Tibial nerve (tissue), 4 donors: ENCODE data around the gene PLPP4.

Experiments
- CTCF ChIP-seq, 5 experiments: fragments of 200-600 bp in 3 of 5; fragments of 450-650 bp in 2 of 5; sonication (generic) in 3 of 5; IDR thresholded peaks; one replicate each; pipeline ENCODE4 v1.5.1; 2016 to 2019; ENCODE audit warnings: antibody characterized with exemption in 5 of 5, mild to moderate bottlenecking in 3 of 5, moderate library complexity in 2 of 5
- EP300 ChIP-seq, 2 donors: sonication (generic); formaldehyde crosslinking; IDR thresholded peaks; one replicate each; pipeline ENCODE4 v1.6.1; 2017; ENCODE audit warnings: antibody characterized with exemption in 2 of 2, mild to moderate bottlenecking in 1 of 2
- POLR2A ChIP-seq, 2 donors: fragments of 450-650 bp; IDR thresholded peaks; one replicate each; pipeline ENCODE4 v1.6.1; 2017; ENCODE audit warnings: antibody characterized with exemption in 2 of 2, mild to moderate bottlenecking in 2 of 2, moderate library complexity in 2 of 2

GRCh38 chr10:120630266-120630665, 173.2 kb downstream of the PLPP4 start:
- TF ChIP-seq CTCF (IDR thresholded peaks at IDR 0.05) (no peak), EP300 (IDR thresholded peaks at IDR 0.05) (no peak), POLR2A (IDR thresholded peaks at IDR 0.05) (no peak)
